Measurements from ENCODE around the gene CA9. TPM values are rescaled to one million over a fixed set of nuclear protein-coding genes. Genes with fewer than 3 reads are reported as not detected.

CA9 gene
- total RNA-seq, 1 donor from 2014 or later, result 1.1 TPM

DNA sequence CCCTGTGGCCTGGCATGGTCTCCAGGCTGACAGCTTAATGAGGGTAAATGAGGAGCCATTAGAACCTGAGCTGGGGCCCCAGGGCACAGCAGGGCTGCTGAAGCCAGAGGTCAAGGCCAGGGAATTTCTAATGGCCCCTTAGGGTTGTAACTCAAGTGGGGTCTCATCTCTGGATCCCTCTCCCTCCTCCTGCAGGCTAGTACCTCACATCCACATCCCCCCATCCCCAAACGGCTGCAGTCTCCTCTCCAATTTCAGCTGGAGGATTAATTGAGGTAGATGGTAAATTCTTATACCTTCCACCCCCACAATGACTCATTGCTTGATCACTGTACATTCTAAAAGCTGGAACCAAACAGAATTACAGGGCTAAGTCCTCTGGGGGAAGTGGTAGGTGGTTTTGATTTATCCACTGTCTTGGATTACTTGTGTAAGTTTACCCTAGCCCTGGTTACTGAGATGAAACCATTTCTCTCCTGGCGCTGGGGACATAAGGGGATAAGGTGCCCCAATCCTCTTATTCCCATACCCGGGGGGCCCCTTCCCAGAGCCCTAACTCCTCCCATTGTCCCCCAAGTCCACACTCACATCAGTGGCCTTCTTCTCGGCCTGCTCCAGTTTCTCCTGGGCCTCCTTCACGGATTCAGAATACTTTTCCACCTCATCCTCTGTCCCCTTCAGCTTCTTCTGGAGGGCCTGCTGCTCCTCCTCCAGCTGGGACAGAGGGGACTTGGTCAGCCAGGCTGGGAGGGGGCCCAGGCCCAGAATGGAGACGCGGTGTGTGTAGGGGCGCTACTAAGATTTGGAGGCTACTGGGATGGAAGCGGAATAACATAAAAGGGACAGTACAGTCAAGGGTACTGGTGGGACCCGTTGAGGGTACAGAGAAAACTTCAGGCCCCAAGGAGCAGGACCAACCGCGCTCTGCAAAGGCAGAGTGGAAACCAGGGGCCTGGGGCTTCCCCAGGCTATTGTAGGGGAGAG, 15.1 kb downstream of the CA9 start:
- no peak for DNase-seq (ENCODE audit: low spot score in 2 of 2, unreplicated experiment in 2 of 2)
- H3K4me1 Mint-ChIP-seq, result peaks cover 38% of the 10 kb centered on the region
- H3K4me3 Mint-ChIP-seq, result peak overlapping the region; percentile 88
- no peaks in the 10 kb centered on the region for H3K9me3 Mint-ChIP-seq
- peaks cover 14% of the 10 kb centered on the region for H3K36me3 Mint-ChIP-seq
- TF ChIP-seq CTCF (IDR thresholded peaks at IDR 0.05; ENCODE audit: unreplicated experiment), result no peak
- no peaks in the 10 kb centered on the region for H3K27me3 Mint-ChIP-seq (ENCODE audit: low read depth)
- H3K27ac Mint-ChIP-seq, result peak overlapping the region; percentile 97

DNA sequence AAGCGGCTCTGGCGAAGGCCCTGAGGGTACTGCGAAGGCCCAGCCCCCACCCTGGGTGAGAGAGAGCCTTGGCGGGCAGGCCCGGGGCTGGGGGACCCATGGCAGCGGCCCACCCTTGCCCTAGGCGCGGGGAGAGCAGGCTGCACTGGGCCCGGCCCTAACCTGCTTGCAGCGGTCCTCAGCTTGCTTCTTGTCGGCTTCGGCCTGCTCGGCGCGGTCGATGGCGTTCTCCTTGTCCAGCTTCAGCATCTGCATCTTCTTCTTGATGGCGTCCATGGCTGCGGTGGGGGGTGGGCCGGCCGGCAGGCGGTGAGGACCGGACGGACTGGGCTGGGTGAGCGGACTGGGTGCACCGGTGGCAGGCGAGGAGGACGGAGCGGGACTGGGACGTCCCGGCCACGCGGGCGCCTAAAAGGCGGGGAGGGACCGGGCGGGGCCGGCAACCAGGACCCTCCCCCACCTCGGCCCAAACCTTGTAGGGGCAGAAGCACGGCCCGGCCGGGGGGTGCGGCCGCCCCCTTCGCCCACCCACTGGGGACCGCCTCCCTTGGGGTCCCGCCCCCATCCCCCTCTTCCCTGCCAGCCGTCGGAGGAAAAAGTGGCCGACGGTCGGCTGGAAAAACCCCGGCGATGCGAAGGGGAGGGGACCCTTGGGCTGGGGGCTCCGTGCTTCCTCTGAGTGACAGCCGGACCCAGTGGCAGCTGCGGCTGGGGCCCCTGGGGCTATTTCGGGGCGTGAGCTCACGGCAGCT, 16.0 kb downstream of the CA9 start, which contains the start of gene TPM2:
TSS of gene TPM2 (minus strand) at position 384 of the 752 bp plus-strand sequence. CDS start at position 276, 108 bp downstream.
- Mint-ChIP-seq H3K4me3 (peak within 1 kb of the TSS; percentile 88), H3K9me3 (no peaks in the 10 kb centered on the region), H3K4me1 (peaks cover 38% of the 10 kb centered on the region), H3K36me3 (peaks cover 9% of the 10 kb centered on the region), H3K27me3 (ENCODE audit: low read depth) (no peaks in the 10 kb centered on the region), H3K27ac (peak within 1 kb of the TSS; percentile 97)
- no peak for TF ChIP-seq CTCF (IDR thresholded peaks at IDR 0.05; ENCODE audit: unreplicated experiment)
- peak; percentile 53 to 73 for DNase-seq (ENCODE audit: low spot score in 2 of 2, unreplicated experiment in 2 of 2)

- Mint-ChIP-seq H3K4me1 (peaks cover 38% of the 10 kb centered on the region), H3K27me3 (ENCODE audit: low read depth) (no peaks in the 10 kb centered on the region), H3K36me3 (peaks cover 9% of the 10 kb centered on the region), H3K4me3 (peak overlapping the region; percentile 88), H3K9me3 (no peaks in the 10 kb centered on the region), H3K27ac (peak overlapping the region; percentile 84)
- no peak for TF ChIP-seq CTCF (IDR thresholded peaks at IDR 0.05; ENCODE audit: unreplicated experiment)
- no peak for DNase-seq (ENCODE audit: low spot score in 2 of 2, unreplicated experiment in 2 of 2)
Observed at GRCh38 chr9:35690294-35690613, 16.5 kb downstream of the CA9 start.

GRCh38 chr9:35690614-35691333, 17.0 kb downstream of the CA9 start:
- DNase-seq (ENCODE audit: low spot score in 2 of 2, unreplicated experiment in 2 of 2), result peak; percentile 72 to 74
- H3K27me3 Mint-ChIP-seq (ENCODE audit: low read depth), result no peaks in the 10 kb centered on the region
- no peaks in the 10 kb centered on the region for H3K9me3 Mint-ChIP-seq
- no peak for TF ChIP-seq CTCF (IDR thresholded peaks at IDR 0.05; ENCODE audit: unreplicated experiment)
- peaks cover 38% of the 10 kb centered on the region for H3K4me1 Mint-ChIP-seq
- peak overlapping the region; percentile 88 for H3K4me3 Mint-ChIP-seq
- peak overlapping the region; percentile 95 for H3K27ac Mint-ChIP-seq
- peaks cover 8% of the 10 kb centered on the region for H3K36me3 Mint-ChIP-seq

DNA sequence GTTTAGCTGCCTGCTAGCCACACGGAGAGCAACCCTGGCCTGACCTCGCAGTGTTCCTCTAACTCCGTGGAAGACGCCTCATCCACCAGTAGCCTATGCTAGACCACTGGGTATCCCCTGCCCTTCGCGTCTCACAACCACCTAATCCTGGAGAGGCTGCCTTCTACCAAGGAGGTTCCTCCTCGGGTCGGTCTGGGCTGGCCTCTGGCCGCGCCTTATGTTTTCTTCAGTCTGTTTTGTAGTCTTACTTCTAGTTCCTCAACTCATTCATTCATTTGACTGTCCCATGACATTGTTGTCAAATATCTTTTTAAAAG, 17.6 kb downstream of the CA9 start:
- Mint-ChIP-seq H3K27me3 (ENCODE audit: low read depth) (no peaks in the 10 kb centered on the region), H3K27ac (peak overlapping the region; percentile 95), H3K9me3 (no peaks in the 10 kb centered on the region), H3K36me3 (peaks cover 5% of the 10 kb centered on the region), H3K4me1 (peaks cover 36% of the 10 kb centered on the region), H3K4me3 (peak overlapping the region; percentile 80)
- DNase-seq (ENCODE audit: low spot score in 2 of 2, unreplicated experiment in 2 of 2), result no peak
- no peak for TF ChIP-seq CTCF (IDR thresholded peaks at IDR 0.05; ENCODE audit: unreplicated experiment)
